ENCODE data around the gene TBC1D1.

TBC1D1 gene

DNA sequence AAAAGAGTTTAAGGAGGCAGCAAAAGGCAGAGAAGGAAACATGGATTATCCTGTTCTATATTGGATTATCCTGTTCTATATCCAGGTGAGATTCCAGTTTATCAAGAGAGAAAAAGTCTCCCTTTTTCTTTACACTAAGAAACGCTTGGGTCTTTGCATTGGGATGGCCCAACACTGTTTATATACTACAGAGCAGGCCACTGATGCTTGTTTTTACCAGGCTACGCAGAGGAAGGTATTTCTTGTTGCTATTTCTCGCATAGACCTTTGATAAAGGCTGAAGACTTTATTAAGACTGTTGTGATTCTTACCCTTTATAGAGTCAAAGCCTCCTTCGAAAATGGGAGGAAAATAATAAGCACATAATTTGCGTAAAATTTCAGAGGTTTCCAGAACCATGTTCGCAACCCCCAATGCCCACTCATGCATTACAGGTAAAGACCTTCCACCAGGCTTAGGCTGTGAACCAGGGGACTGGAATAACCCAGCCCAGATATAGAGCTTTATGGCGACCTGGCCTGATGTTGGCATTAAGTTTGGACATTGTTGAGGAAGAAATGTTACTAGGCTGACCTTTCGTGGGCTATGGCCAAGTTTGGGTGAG is 287.6 kb downstream of the TBC1D1 start:
- DNase-seq = no peak

DNA sequence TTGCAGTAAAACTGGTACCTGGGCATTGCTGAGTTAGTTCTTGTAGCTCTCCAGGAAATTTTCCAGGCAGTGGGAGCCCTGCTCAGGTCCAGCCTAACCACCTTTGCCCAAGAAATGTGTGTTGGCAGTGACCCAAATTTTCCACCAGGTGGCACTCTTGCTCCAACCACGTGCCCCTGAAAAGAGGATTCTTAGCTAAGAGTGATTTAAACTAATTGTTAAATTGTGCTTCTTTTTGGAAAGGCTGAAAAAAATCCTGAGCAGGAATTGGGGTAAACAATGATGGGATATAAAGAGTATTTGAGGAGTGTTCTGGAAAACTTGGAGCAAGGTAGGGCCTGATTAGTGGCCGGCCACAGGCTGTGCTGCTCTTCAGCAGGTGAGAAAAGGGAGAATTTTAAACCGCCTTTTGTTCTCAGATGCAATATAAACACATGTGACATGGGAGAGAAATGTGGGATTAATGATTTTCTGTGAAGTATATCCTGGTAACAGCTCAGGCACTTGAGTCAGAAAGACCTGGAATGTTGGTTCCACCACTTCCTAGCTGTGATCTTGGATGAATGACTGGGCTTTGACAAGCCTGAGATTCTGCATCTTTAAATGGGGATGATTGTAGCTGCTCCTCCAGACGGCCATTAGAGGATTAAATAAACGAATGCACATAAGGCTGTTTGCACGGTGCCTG is 288.9 kb downstream of the TBC1D1 start:
- DNase-seq = no peak

DNA sequence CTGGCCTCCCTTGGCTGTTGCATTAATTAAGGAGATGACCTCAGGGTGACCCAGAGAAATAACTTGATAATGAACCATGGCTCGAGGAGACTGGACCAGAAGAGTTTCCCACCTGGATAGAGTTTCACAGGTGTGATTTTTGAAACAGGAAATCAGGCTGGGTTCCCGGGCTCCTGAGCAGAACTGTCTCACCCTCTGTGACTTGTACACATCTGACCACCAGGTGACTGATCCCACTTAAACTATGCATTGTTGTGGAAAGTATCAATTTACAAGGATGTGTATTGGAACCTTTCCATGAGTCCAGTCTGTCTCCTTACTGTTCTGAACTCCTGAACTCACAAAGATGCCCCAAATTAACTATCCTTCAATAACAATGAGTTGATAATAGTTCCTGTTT is 289.6 kb downstream of the TBC1D1 start:
- DNase-seq = no peak

DNA sequence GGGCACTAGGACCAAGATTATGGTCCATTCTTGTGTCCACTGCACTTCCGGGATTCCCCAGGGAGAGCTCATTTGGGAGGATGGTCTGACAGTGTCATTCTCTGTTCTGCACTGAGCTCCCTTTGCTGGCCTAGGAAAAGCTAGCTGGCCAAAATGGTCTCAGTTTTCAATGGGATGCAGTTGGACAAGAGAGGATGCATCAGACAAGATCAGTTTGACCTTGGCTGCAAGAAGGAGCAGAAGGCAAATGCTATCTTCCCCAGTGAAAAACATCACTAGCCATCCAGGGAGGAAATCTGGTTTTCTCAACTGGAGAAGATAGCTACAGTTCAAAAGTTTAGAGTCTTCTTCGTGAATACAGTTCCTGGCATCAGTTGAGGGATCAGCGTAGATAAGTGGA is 290.4 kb downstream of the TBC1D1 start:
- no peak for DNase-seq

DNA sequence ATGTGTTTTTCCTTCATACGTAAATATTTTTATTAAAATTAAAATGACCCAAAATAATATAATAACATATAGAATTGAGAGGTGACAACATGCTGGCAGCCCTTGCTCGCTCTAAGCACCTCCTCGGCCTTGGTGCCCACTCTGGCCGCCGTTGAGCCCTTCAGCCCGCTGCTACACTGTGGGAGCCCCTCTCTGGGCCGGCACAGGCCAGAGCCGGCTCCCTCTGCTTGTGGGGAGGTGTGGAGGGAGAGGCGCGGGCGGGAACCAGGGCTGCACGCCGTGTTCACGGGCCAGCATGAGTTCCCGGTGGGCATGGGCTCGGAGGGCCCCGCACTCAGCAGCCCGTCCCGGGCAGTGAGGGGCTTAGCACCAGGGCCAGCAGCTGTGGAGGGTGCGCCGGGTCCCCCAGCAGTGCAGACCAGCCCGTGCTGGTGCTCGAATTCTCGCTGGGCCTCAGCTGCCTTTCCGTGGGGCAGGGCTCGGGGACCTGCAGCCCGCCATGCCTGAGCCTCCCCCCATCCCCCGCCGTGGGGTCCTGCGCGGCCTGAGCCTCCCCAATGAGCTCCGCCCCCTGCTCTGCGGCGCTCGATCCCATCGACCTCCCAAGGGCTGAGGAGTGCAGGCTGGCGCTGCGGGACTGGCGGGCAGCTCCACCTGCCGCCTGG is 291.6 kb downstream of the TBC1D1 start:
- no peak for DNase-seq

DNA sequence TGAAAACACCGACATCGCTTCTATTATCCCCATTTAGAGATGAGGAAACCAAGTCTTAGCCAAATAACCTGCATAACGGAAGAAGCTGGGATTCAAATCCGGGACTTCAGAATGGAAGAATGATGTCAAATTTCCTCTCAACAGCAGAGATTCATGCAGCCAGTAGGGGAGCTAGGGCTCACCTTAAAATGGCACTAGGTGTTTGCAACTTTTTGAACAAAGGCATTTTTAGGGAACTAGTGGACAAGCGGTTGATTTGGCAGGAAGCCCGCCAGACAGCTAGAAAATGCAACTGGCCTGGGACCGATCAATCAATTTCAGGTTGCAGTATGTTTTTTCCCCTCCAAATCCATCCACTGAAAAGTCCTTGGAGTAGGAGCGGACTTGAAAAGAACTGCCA is 293.5 kb downstream of the TBC1D1 start:
- no peak for DNase-seq

DNA sequence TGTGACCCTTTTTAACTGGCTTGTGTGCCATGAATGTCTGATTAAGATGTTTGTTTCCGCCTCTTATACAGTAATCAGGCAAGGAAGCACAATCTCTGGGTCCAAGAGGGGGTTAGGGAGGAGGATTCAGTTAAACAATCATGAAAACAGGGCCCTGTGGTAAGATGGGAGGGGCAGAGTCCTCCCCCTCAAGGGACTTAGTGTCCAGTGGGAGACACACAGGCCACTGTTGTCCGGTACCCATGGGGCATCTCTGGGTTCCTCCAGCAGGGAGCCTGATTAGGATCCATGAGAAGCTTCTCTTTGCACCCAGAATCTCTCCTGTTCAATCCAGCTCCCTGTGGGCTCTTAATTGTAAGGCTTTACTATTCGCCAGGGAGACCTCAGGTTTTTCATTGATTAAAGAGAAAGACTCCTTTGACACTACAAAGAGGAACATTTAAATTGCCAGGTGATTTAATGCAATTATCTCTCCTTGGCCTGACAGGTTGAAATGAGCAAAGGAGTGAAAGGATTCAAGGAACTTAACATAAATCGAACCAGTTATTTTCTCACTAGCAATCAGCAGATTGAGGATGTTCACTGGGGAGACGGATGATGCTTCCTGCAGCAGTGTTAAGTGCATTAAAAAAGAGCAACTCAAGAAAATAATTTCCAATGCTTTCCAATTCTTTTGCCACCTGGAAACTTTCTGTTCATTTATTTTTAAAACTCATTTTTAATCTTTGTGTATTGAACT is 294.7 kb downstream of the TBC1D1 start:
- DNase-seq = no peak

DNA sequence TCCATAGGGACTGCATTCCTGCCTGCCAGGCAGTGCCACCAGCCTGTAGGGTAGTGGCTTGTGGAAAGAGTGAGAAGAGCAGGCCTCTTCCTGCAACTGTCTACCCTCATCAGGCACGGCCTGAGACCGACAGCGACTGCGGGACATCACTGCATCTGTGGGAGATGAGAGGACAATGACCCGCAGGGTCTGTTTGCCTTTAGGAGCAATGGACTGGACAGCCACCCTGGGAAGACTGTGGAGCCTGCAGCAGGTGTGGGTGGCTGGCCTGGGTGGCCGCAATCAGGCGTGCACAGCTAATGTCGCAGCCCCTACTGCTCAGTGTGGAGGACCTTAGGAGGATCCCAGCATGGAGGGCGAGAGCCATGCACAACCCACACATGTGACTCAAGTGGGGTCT is 297.3 kb downstream of the TBC1D1 start:
- no peak for DNase-seq

DNA sequence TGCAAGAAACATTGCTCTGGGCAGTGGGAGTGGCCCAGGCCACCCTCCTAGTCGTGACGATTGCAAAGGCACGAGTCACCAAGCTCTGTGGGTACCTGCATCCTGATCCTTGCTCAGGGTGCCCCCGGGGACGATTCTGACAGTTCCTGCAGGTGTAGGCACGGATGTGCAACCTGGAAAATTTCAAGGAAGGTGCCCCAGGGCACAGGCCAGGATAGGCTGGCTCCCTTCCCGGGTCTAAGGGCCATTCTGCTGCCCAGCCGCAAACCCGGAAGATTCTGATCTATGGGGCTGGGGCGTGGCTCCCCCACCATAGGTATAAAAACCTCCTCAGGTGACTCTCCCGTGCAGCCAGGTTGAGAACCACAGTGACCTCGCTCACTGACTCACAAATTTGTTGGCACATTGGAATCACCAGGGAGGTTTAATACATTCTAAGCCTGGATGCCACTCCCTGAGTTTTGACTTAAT is 297.8 kb downstream of the TBC1D1 start:
- DNase-seq = no peak
